ENCODE data around the gene LRP1B. TPM values are rescaled to one million over a fixed set of nuclear protein-coding genes. Genes with fewer than 3 reads are reported as not detected.

Gene LRP1B
- total and polyA plus RNA-seq, 2 of the 8 experiments (the other 6 are each of a cell fraction or from before 2014, with no cell fraction given): 0.03 TPM; not detected in 1

DNA sequence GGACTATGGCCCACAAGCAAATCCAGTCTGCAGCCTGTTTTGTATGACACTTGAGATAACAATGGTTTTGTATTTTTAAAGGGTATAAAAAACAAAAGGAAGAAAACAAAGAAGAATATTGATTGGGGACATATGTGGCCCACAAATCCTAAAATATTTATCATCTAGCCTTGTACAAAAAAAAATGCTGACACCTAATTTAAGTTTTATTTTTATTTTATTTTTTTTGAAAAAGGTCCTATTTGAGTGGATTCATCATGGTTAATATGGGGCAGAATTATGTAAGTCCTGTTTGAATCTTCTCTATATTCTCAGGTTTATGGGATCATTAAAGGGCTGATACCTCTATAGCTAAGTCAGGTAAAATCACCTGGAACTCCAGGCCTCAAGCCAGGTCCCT, 525.7 kb downstream of the LRP1B start:
- Histone ChIP-seq H3K36me3 (ENCODE audit: control insufficient read depth in 2 of 4, insufficient read depth in 4 of 4, low read length in 3 of 4) (no peaks in the 10 kb centered on the region; a peak in 1 of 8 replicates), H3K9ac (replicated peaks in 1 of 4; ENCODE audit: extremely low read depth in 1 of 4, low read depth in 3 of 4, low read length in 3 of 4) (no peak overlapping the region), H3K79me2 (ENCODE audit: control insufficient read depth in 1 of 2, insufficient read depth in 2 of 2, low read length in 2 of 2) (no peaks in the 10 kb centered on the region), H3K4ac (replicated peaks; ENCODE audit: insufficient read length, low read depth, low read length) (no peak overlapping the region), H2BK20ac (ENCODE audit: low read length) (no peak overlapping the region; the same call in 1 of the 2 replicates), H3K56ac (replicated peaks; ENCODE audit: insufficient read length, low read depth, low read length) (no peak overlapping the region), H3K23me2 (ENCODE audit: low read depth, low read length) (no peaks in the 10 kb centered on the region), H3K18ac (ENCODE audit: extremely low read depth, low read length) (no peak overlapping the region), H2BK5ac (ENCODE audit: low read depth, low read length) (no peak overlapping the region), H4K8ac (ENCODE audit: extremely low read depth, insufficient read depth, low read length) (no peak overlapping the region), H4K5ac (ENCODE audit: insufficient read length, low read depth, low read length) (no peak overlapping the region), H4K91ac (replicated peaks; ENCODE audit: insufficient read length, low read length) (peak overlapping the region; percentile 7), H3K27me3 (replicated peaks in 1 of 4; ENCODE audit: control insufficient read depth in 3 of 4, extremely low read depth in 1 of 4, insufficient read depth in 3 of 4, low read length in 3 of 4) (no peaks in the 10 kb centered on the region), H4K20me1 (replicated peaks in 1 of 2; ENCODE audit: control insufficient read depth in 1 of 2, insufficient read depth in 2 of 2, low read length in 2 of 2) (no peaks in the 10 kb centered on the region), H2BK12ac (ENCODE audit: low read depth, low read length) (no peak overlapping the region), H2AK5ac (ENCODE audit: low read depth, low read length) (no peak overlapping the region), H3K14ac (ENCODE audit: insufficient read length) (no peak overlapping the region), H3K27ac (ENCODE audit: low read depth, low read length) (no peak overlapping the region), H2BK15ac (ENCODE audit: low read length) (no peak overlapping the region), H3K4me1 (replicated peaks in 1 of 4; ENCODE audit: control insufficient read depth in 3 of 4, insufficient read depth in 4 of 4, low read length in 3 of 4) (no peaks in the 10 kb centered on the region; a peak in 2 of 7 replicates), H3K23ac (ENCODE audit: insufficient read length) (no peak overlapping the region), H2AFZ (ENCODE audit: low read length) (no peak overlapping the region), H3K79me1 (ENCODE audit: low read depth, low read length) (no peaks in the 10 kb centered on the region), H3K4me2 (ENCODE audit: insufficient read depth in 1 of 2, low read depth in 2 of 2, low read length in 2 of 2) (no peak overlapping the region), H3K4me3 (ENCODE audit: extremely low read depth in 1 of 4, insufficient read depth in 2 of 4, low read depth in 3 of 4, low read length in 4 of 4) (no peak overlapping the region), H3K9me3 (ENCODE audit: insufficient read depth in 2 of 2, low read depth in 1 of 2, low read length in 1 of 2) (no peaks in the 10 kb centered on the region), H2BK120ac (replicated peaks; ENCODE audit: low read depth, low read length) (no peak overlapping the region)
- no peak for DNase-seq (ENCODE audit: low read depth in 1 of 2, low spot score in 2 of 2)
- ChIA-PET CTCF (ENCODE audit: partially characterized antibody) (no interaction called here), POLR2A (ENCODE audit: partially characterized antibody) (no interaction called here)
- FAIRE-seq: no peak
- TF ChIP-seq, protein P1, sequence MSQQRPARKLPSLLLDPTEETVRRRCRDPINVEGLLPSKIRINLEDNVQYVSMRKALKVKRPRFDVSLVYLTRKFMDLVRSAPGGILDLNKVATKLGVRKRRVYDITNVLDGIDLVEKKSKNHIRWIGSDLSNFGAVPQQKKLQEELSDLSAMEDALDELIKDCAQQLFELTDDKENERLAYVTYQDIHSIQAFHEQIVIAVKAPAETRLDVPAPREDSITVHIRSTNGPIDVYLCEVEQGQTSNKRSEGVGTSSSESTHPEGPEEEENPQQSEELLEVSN (IDR thresholded peaks at IDR 0.05): no peak
- no peak for TF ChIP-seq SIRT6 (IDR thresholded peaks at IDR 0.05; ENCODE audit: low read length)
- no peak for TF ChIP-seq SP2 (IDR thresholded peaks at IDR 0.05; ENCODE audit: low read length)
- TF ChIP-seq SRF (IDR thresholded peaks at IDR 0.05; ENCODE audit: low read depth, low read length): no peak
- no peak for TF ChIP-seq JUND (IDR thresholded peaks at IDR 0.05; ENCODE audit: low read length)
- TF ChIP-seq FOSL1 (IDR thresholded peaks at IDR 0.05; ENCODE audit: insufficient read depth, low read depth, low read length): no peak
- no peak for TF ChIP-seq PHF8 (conservative IDR thresholded peaks at IDR 0.05; ENCODE audit: low read depth, low read length)
- TF ChIP-seq KDM1A (IDR thresholded peaks at IDR 0.05; ENCODE audit: borderline replicate concordance, low read length): no peak
- TF ChIP-seq NRF1 (IDR thresholded peaks at IDR 0.05; ENCODE audit: low read depth, low read length): no peak
- no peak for TF ChIP-seq CEBPB (IDR thresholded peaks at IDR 0.05; ENCODE audit: low read depth, low read length)

All from H1 (cell line).